Activated gamma-delta T cell treated with Interleukin-2 at 50 U/mL for 16 hours (primary cell): ENCODE data around the gene ARL15.
"Not testable (repeated sequence)": the region's sequence is repeated elsewhere in the genome, so short reads cannot be mapped to it uniquely, and the experiment has no call there.

Experiments
- DNase-seq: peaks from one replicate; pipeline ENCODE4 v3.0.0-alpha.2; 2020

Gene ARL15

GRCh38 chr5:54013556-54014194 is 296.7 kb downstream of the ARL15 start:
- DNase-seq: no peak

DNA sequence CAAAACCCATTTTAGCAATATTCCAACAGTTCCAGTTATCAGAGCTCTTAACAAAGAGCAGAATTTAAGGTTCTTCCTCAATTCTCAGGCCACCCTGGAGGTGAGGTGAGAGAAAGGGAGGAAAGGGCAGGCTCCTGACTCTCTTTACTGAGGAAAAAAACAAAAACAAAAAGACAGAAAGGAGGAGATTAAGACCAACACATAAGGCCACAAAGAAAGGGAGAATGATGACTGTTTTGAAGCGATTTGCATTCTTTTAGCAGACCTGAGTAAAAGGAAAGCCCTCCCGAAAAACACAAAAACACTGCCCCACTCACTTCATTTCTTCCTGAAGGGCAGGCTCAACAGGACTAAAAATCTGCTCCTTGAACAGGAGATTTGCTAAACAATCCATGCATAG is 300.5 kb downstream of the ARL15 start:
- DNase-seq: no peak

GRCh38 chr5:54009357-54009756 is 301.0 kb downstream of the ARL15 start:
- no peak for DNase-seq

DNA sequence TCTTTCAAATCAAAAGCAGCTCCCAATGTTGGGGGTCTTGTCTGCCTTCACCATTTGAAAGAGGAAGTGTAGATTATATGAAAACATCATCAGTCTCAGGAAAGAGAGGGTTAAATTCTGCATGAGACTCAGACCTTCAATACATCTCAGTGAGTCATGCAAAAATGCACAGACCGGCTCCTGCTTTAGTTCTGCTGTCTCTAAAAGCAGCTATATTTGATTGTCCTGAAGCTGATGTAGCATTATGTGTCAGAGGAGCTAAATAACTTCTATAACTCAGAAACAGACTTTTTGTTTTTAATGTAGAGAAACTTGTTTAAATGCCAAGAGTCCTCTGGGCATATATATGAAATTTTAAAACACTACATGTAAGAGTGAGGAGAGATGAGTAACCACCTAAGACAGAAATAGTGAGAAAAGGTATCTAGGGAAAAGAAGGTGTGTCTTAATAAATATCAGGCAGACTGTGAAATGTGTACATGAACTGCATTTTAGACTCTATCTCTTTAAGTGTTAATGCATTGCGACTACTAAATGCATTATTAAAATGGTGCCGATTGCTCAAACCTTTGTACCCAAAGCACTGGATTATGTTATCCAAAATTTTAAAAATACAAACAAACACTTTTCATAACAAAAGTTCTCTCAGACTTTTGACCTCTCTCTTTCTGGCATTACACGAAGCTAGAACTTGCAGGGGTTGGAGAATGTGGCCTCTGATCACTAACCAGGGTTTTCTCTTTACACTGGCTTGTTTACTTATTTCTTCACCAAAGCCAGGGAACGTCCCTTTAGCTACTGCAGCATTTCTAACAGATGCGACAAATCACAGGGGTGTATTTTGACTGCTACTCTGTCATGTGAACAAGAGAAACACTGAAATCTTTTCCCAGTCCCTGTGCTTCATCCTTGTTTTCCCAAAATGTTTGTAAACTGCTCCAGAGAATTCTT is 302.3 kb downstream of the ARL15 start:
- DNase-seq: no peak

- DNase-seq: no peak
Observed at GRCh38 chr5:54004697-54005096, 305.7 kb downstream of the ARL15 start.

- DNase-seq: no peak
Observed at GRCh38 chr5:54002779-54003178, 307.6 kb downstream of the ARL15 start.

DNA sequence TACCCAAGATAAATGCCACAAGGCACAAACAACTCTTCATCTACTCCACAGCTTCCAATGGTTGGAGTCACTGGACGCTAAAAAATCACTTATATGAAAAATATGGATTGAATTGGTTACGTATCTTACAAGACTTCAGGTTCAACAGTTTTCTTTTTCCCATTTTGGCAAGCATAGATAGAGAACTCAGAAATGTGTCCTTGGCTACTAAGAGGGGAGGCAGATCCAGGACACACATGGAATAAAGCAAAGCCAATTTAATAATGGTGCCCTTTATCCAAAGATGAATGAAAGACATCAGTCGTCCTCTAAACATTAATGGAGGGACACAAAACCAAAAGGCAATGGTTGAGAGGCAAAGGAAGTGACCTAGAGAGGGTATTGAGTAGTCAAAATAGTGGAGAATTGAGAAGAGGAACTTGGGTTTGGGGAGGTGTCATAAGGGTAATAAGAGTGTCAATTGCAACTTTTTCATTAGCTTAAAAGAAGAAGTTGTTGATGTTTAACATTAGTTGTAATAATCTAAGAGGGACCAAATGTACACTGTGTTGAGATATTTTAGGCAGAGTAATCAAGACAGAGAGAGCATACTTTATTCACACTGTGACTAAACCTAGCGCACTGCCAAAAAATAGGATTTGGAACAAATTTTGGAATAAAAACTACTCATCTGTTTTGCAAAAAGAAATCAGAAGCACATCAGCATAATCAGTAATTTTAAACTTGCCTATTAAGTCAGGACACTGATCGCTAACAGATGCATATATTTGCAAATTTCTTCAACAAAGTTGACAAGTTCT is 308.2 kb downstream of the ARL15 start:
- no peak for DNase-seq

GRCh38 chr5:54000011-54000410 is 310.4 kb downstream of the ARL15 start:
- no peak for DNase-seq

GRCh38 chr5:53997736-53998627 is 312.4 kb downstream of the ARL15 start:
- DNase-seq: no peak

- no peak for DNase-seq
Observed at GRCh38 chr5:53996008-53996407, 314.4 kb downstream of the ARL15 start.

DNA sequence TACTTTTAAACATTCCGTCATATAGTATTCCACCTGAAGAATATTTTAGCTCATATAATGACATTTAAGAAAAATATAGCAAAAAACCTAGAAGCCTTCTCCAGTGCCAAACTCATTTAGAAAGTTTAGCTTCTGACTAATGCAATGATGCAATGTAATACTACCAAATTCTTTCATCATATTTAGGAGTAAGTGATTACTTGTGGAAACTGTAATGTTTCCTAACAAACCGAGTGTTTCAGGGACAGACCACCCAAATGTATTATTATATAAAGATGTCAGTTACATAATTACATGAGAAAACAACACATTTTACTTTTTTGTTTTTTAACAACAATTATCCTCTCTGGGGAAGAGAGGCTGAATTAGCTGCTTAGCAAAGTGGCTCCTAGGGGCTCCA is 316.2 kb downstream of the ARL15 start:
- DNase-seq: no peak

- no peak for DNase-seq
Observed at GRCh38 chr5:53991942-53992341, 318.4 kb downstream of the ARL15 start.

DNA sequence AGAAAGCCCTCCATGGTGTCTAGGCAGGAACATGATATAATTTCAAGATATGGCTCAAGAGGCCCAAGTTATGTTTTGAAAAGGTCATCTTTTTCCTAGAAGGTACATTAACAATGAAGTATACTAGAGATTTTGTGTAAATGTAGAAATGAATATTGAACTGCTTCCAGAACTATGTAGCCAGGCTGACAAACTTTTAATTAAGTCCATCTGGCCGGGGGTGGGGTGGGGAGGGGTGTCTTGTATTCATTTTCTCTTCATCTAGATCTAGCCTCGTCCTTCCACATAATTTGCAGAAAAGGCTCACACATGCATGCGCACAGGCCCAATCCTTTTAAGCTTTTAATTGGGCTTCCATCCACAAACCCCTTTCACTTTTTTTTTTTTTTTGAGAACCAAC is 323.3 kb downstream of the ARL15 start:
- DNase-seq: no peak

DNA sequence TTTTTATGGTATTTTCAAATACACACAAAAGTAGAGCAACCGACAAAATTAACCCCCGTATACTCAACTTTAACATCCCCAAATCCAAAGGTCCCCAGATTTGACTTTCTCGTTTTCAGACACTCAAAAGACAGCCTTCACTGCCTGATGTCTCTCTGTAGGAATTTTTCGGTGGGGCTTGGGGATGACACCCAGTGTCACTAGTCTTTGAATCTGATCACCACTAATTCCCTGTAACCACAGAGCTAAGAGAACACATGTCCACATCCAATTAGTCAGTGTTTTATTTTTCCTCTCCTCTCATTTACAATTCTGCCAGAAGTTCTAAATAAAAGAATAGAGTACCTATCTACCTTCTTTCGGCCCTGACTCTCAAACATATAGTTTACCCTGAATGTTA is 324.6 kb downstream of the ARL15 start:
- no peak for DNase-seq

DNA sequence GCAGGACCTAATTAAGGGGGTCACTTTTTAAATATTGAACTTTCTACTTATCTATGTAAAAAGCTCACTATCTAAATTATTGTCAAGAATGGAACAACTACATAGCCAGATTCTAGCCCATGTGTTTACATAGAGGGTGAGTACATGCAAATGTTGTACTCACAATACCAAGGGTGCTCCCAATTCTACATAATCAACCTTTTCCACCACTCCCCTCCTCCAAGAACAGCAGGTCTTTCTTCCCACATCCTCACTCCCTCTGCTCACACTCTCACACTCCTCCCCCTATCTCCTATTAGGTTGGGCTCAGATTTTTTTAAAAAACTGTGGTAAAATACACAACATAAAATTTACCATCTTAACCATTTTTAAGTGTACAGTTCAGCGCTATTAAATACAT is 325.4 kb downstream of the ARL15 start:
- DNase-seq: no peak

- DNase-seq: no peak
Observed at GRCh38 chr5:53983568-53984460, 326.6 kb downstream of the ARL15 start.

DNA sequence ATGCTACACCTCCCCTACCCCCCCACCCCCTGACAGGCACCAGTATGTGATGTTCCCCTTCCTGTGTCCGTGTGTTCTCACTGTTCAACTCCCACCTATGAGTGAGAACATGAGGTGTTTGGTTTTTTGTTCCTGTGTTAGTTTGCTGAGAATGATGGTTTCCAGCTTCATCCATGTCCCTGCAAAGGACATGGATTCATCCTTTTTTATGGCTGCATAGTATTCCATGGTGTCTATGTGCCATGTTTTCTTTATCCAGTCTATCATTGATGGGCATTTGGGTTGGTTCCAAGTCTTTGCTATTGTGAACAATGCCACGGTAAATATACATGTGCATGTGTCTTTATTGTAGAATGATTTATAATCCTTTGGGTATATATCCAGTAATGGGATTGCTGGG is 328.1 kb downstream of the ARL15 start:
- not testable (repeated sequence) for DNase-seq

DNA sequence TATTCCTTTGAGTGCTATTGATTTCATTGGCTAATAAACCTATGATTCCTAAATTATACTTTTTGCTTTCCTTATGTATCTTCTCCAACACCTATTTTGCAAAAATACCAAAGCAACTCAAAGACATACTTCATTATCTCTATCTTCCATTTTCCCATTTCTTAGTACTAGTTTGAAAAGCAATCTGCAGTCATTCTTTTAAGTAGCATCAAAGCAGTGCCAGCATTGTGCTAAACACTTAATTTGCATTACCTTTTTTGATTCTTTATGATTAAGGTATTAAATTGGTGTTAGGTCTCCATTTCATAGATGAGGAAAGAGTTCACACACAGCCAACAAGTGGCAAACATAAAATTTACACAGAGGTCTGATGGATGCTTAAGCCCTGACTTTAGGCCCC is 330.3 kb downstream of the ARL15 start:
- no peak for DNase-seq

- DNase-seq: no peak
Observed at GRCh38 chr5:53974021-53974420, 336.4 kb downstream of the ARL15 start.

DNA sequence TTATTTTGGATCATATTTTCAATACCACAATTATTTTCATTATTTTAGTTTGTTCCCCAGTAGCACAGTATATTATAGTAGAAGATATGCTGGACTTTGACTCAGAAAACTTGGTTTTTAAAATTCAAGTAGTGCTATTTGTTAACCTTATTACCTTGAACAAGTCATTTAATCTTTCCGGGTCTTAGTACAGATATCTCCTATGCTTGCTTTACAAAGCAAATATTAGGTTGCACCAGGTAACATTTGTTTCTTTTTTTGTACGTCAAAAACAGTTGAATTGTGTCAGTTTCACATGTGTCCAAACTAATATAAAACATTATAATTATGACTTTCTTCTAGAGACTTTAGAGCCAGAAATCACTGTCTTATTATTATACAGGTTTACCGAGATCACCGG is 338.1 kb downstream of the ARL15 start:
- DNase-seq: no peak

GRCh38 chr5:53971551-53971950 is 338.8 kb downstream of the ARL15 start:
- DNase-seq: no peak
